GM12864 (cell line): ENCODE measurements around the gene DMGDH.

Experiments used
- DNase-seq: peaks from one replicate; pipeline ENCODE4 v3.0.0-alpha.2; 2011; ENCODE audit warnings: low read depth
- H3K4me3 ChIP-seq: 2 replicates; pipeline ENCODE4 v1.5.1; 2011; ENCODE audit warnings: mild to moderate bottlenecking, low read depth, low read length, control low read depth
- CTCF ChIP-seq: IDR thresholded peaks from 2 replicates; pipeline ENCODE4 v1.5.1; 2011; ENCODE audit warnings: low read depth, mild to moderate bottlenecking, moderate library complexity, low read length, control low read depth, inconsistent platforms; ENCODE audit errors: missing control alignments

DMGDH gene

GRCh38 chr5:79069488-79070349 lies at the start of gene DMGDH, which contains the start of gene BHMT2:
TSS of gene DMGDH (minus strand) at chr5:79069674. CDS start at chr5:79069620, 54 bp downstream.
TSS of gene BHMT2 (plus strand) at chr5:79069767. CDS start at chr5:79069783, 16 bp downstream.
- no peak for DNase-seq
- no peak within 1 kb of the TSS for H3K4me3 ChIP-seq
- no peak for TF ChIP-seq CTCF

- H3K4me3 ChIP-seq = no peak overlapping the region
- TF ChIP-seq CTCF = no peak
- no peak for DNase-seq
Measured at GRCh38 chr5:79112703-79113058, 43.2 kb upstream of the DMGDH start.

GRCh38 chr5:79111960-79112702 lies 42.7 kb upstream of the DMGDH start:
- no peak overlapping the region for H3K4me3 ChIP-seq
- DNase-seq = no peak

GRCh38 chr5:79111387-79111959 lies 42.0 kb upstream of the DMGDH start, which contains the start of gene BHMT:
TSS of gene BHMT (plus strand) at chr5:79111809. CDS start at chr5:79111886, 77 bp downstream.
- no peak for TF ChIP-seq CTCF
- no peak for DNase-seq
- no peak within 1 kb of the TSS for H3K4me3 ChIP-seq

More at GRCh38 chr5:79111960-79112702, 42.7 kb upstream of the DMGDH start:
- TF ChIP-seq CTCF = no peak

GRCh38 chr5:79109527-79110492 lies 40.3 kb upstream of the DMGDH start:
- peak; percentile 70 for TF ChIP-seq CTCF
- no peak overlapping the region for H3K4me3 ChIP-seq
- DNase-seq = no peak

GRCh38 chr5:79108792-79109191 lies 39.3 kb upstream of the DMGDH start:
- H3K4me3 ChIP-seq = no peak overlapping the region
- TF ChIP-seq CTCF = no peak
- no peak for DNase-seq
